22Rv1 (cell line): Measurements from ENCODE around the gene APOA4.

Experiments
- CTCF ChIP-seq: fragments of 450-650 bp; IDR thresholded peaks from 2 replicates; pipeline ENCODE4 v1.5.1; 2017; ENCODE audit warnings: mild to moderate bottlenecking
- ZFX ChIP-seq: fragments of 450-650 bp; IDR thresholded peaks from 2 replicates; pipeline ENCODE4 v1.6.1; 2017; ENCODE audit warnings: antibody characterized with exemption, borderline replicate concordance

GRCh38 chr11:116830184-116830912 is 7.2 kb upstream of the APOA4 start:
- TF ChIP-seq CTCF (no peak), ZFX (no peak)
